ENCODE measurements around the gene HTR5A. TPM values are rescaled to one million over a fixed set of nuclear protein-coding genes. Genes with fewer than 3 reads are reported as not detected.

The HTR5A gene
- polyA plus RNA-seq, 3 donors from 2014 or later: not detected

DNA sequence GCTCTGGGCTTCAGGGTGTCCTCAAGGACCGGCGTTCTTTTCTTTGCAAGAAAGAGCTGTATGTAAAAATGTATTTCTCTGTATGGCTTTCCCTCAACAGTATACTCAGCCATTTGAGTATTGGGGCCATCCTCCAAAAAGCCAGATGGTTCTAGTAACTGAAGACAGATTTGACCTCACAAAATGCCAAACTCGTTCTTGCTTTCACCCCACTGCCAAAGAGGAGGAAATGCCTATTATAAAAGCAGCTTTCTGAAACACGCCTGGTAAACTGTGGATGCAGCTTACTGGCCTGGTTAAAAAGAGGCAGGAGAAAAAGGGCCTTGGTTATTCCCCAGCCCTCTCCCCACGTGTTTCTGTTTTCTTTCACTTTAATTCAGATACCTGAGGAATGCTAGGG is 7.7 kb upstream of the HTR5A start:
- Mint-ChIP-seq H3K4me1 (no peaks in the 10 kb centered on the region), H3K9me3 (no peaks in the 10 kb centered on the region), H3K36me3 (no peaks in the 10 kb centered on the region), H3K27ac (no peak overlapping the region), H3K27me3 (ENCODE audit: low read depth in 3 of 3) (peaks cover 1 to 23% (median 10%) of the 10 kb centered on the region in 3 donors), H3K4me3 (no peak overlapping the region)
- DNase-seq: no peak

GRCh38 chr7:155064186-155064585 is 5.9 kb upstream of the HTR5A start:
- H3K27ac Mint-ChIP-seq: no peak overlapping the region
- peaks cover 7 to 24% (median 11%) of the 10 kb centered on the region in 3 donors for H3K27me3 Mint-ChIP-seq (ENCODE audit: low read depth in 3 of 3)
- no peak for DNase-seq
- H3K4me1 Mint-ChIP-seq: no peaks in the 10 kb centered on the region
- no peaks in the 10 kb centered on the region for H3K9me3 Mint-ChIP-seq
- H3K36me3 Mint-ChIP-seq: no peaks in the 10 kb centered on the region
- H3K4me3 Mint-ChIP-seq: no peak overlapping the region

- no peaks in the 10 kb centered on the region for H3K9me3 Mint-ChIP-seq
- H3K27me3 Mint-ChIP-seq (ENCODE audit: low read depth in 3 of 3): peaks cover 10 to 27% (median 12%) of the 10 kb centered on the region in 3 donors
Measured at GRCh38 chr7:155066417-155066950, 3.6 kb upstream of the HTR5A start.

DNA sequence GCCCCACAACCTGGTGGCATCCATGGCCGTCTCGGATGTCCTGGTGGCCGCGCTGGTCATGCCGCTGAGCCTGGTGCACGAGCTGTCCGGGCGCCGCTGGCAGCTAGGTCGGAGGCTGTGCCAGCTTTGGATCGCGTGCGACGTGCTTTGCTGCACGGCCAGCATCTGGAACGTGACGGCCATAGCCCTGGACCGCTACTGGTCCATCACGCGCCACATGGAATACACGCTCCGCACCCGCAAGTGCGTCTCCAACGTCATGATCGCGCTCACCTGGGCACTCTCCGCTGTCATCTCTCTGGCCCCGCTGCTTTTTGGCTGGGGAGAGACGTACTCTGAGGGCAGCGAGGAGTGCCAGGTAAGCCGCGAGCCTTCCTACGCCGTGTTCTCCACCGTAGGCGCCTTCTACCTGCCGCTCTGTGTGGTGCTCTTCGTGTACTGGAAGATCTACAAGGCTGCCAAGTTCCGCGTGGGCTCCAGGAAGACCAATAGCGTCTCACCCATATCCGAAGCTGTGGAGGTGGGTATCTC is 1.1 kb downstream of the HTR5A start:
- DNase-seq: no peak
- H3K36me3 Mint-ChIP-seq: no peaks in the 10 kb centered on the region
- H3K4me1 Mint-ChIP-seq: no peaks in the 10 kb centered on the region
- peaks cover 5 to 36% (median 9%) of the 10 kb centered on the region in 3 donors for H3K27me3 Mint-ChIP-seq (ENCODE audit: low read depth in 3 of 3)
- H3K9me3 Mint-ChIP-seq: no peaks in the 10 kb centered on the region
- H3K27ac Mint-ChIP-seq: no peak overlapping the region
- no peak overlapping the region for H3K4me3 Mint-ChIP-seq

More at GRCh38 chr7:155066417-155066950, 3.6 kb upstream of the HTR5A start:
- DNase-seq: no peak
- Mint-ChIP-seq H3K4me1 (no peaks in the 10 kb centered on the region), H3K36me3 (no peaks in the 10 kb centered on the region), H3K27ac (no peak overlapping the region), H3K4me3 (no peak overlapping the region)

GRCh38 chr7:155071916-155072571 is 1.9 kb downstream of the HTR5A start:
- Mint-ChIP-seq H3K4me1 (no peaks in the 10 kb centered on the region), H3K9me3 (no peaks in the 10 kb centered on the region)

DNA sequence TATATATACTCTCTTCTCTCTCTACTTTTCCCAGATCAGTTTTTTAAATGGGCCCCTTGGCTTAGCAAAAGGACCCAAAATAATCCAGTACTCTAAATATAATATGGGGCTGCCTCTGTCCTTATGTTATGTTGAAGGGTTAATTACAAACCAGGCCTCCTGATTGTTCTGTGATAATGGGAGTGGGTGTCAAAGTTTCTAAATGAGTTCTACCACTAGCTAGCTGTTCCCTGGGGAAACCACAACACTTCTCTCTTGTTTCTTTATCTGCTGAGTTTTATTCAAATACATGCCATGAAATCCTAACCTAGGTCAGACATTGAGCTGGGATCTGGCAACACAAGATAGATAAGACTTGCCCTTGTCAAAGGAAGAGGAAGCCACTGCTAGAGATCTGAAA is 3.8 kb downstream of the HTR5A start:
- no peaks in the 10 kb centered on the region for H3K4me1 Mint-ChIP-seq
- peaks cover 5 to 30% (median 7%) of the 10 kb centered on the region in 3 donors for H3K27me3 Mint-ChIP-seq (ENCODE audit: low read depth in 3 of 3)
- H3K27ac Mint-ChIP-seq: no peak overlapping the region
- peaks cover 0 to 1% (median 0%) of the 10 kb centered on the region in 6 donors for H3K9me3 Mint-ChIP-seq
- no peak for DNase-seq
- H3K4me3 Mint-ChIP-seq: no peak overlapping the region
- no peaks in the 10 kb centered on the region for H3K36me3 Mint-ChIP-seq

More at GRCh38 chr7:155071916-155072571, 1.9 kb downstream of the HTR5A start:
- no peak overlapping the region for H3K27ac Mint-ChIP-seq
- H3K36me3 Mint-ChIP-seq: no peaks in the 10 kb centered on the region
- DNase-seq: no peak
- no peak overlapping the region for H3K4me3 Mint-ChIP-seq
- H3K27me3 Mint-ChIP-seq (ENCODE audit: low read depth in 3 of 3): peaks cover 5 to 36% (median 9%) of the 10 kb centered on the region in 3 donors

DNA sequence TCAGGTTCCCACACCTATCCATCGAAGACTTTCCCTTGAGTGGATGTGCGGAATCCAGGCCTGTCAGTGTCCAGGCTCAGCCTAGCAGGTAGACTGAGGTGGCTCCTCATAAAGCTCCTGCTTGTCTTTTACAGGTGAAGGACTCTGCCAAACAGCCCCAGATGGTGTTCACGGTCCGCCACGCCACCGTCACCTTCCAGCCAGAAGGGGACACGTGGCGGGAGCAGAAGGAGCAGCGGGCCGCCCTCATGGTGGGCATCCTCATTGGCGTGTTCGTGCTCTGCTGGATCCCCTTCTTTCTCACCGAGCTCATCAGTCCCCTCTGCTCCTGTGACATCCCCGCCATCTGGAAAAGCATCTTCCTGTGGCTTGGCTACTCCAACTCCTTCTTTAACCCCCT is 13.9 kb downstream of the HTR5A start:
- H3K27ac Mint-ChIP-seq: no peak overlapping the region
- H3K9me3 Mint-ChIP-seq: peaks cover 0 to 2% (median 0%) of the 10 kb centered on the region in 6 donors
- no peaks in the 10 kb centered on the region for H3K4me1 Mint-ChIP-seq
- H3K4me3 Mint-ChIP-seq: no peak overlapping the region
- no peaks in the 10 kb centered on the region for H3K36me3 Mint-ChIP-seq
- peaks cover 6 to 20% (median 6%) of the 10 kb centered on the region in 3 donors for H3K27me3 Mint-ChIP-seq (ENCODE audit: low read depth in 3 of 3)
- DNase-seq: no peak

DNA sequence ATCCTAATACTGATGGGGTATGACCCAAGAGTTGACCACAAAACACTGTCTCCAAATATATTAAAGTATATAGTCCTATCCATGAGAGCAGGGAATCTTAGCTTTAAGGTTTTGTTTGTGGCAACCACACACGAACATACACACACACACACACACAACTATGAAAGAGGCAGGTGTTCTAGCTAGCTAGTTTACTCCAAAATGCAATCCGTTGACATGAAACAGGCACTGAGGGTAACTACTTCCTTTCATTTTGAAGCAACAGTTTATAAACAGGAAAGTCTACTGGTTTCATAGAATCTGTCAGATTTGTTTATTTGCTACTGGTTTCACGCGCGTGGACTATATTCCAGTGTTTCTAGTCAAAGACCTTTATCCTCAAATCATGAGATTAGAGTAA is 14.8 kb downstream of the HTR5A start:
- Mint-ChIP-seq H3K9me3 (peaks cover 0 to 2% (median 0%) of the 10 kb centered on the region in 6 donors), H3K4me1 (no peaks in the 10 kb centered on the region), H3K27me3 (ENCODE audit: low read depth in 3 of 3) (peaks cover 6 to 17% (median 6%) of the 10 kb centered on the region in 3 donors), H3K27ac (no peak overlapping the region), H3K4me3 (no peak overlapping the region), H3K36me3 (no peaks in the 10 kb centered on the region)
- DNase-seq: no peak

DNA sequence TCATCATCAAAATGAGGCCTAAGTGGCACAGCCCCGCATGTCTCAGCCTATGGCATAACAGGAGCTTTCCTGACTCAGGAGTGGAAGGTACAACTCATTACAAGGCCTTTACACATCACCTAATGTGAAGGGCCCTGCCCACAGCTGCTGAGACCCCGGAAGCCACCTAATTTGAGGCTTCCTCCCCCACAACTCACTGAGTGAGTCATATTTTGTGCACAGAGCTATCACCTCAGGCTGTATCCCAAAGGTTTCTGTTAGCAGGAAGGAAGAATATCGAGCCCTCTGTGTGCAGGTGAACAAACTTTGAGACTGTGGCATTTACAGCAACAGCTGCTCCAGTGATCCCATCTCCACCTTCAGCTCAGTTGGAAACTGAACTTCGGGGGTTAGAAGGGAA is 20.6 kb downstream of the HTR5A start:
- no peaks in the 10 kb centered on the region for H3K4me1 Mint-ChIP-seq
- peaks cover 0 to 1% (median 0%) of the 10 kb centered on the region in 6 donors for H3K9me3 Mint-ChIP-seq
- peaks cover 2 to 6% (median 3%) of the 10 kb centered on the region in 3 donors for H3K27me3 Mint-ChIP-seq (ENCODE audit: low read depth in 3 of 3)
- no peak overlapping the region for H3K27ac Mint-ChIP-seq
- no peaks in the 10 kb centered on the region for H3K36me3 Mint-ChIP-seq
- no peak for DNase-seq
- H3K4me3 Mint-ChIP-seq: no peak overlapping the region

DNA sequence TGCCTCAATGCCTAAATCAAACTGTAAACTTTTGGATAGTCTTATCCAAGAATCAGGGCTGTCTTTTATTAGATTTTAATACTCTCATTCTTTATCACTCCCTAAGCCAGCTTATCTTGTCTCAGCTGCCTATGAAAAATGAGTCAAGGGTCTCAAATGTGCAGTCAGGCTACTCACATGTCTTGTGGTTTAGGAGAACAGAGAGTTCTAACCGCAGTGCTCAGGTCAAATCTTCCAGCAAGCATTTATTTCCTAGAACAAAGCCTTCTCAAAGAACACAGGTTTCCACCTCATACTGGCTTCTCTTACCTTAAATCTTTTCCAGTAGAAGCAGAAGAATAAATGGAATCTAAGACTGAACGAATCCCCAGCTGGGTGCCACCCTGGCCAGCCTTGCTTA is 23.5 kb downstream of the HTR5A start:
- no peak overlapping the region for H3K4me3 Mint-ChIP-seq
- peaks cover 0 to 7% (median 4%) of the 10 kb centered on the region in 3 donors for H3K27me3 Mint-ChIP-seq (ENCODE audit: low read depth in 3 of 3)
- H3K4me1 Mint-ChIP-seq: no peaks in the 10 kb centered on the region
- H3K36me3 Mint-ChIP-seq: no peaks in the 10 kb centered on the region
- H3K9me3 Mint-ChIP-seq: peaks cover 0 to 2% (median 0%) of the 10 kb centered on the region in 6 donors
- no peak overlapping the region for H3K27ac Mint-ChIP-seq
- no peak for DNase-seq

DNA sequence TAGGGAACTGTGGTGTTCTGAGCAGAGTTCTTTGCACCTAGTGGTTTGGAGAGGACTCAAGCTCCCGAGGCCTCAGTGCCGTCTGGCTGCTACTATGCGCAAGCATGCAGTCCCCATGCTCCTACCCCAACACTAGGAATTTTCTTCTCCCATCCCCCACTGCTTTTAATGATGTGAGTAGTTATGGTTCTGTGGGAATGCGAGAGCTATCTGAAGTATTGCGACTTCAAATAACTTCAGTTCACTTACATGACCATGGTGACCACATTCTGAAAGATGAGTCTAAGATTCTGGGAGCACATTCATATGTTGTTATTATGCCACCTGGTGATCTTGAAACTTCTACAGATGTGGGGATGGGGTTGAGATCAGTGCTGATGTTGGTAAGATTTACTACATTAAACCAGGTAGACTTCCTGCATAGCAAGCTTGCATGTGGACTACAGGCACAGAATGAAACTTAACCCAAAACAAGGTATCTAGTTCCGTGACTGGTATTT is 24.6 kb downstream of the HTR5A start:
- Mint-ChIP-seq H3K36me3 (no peaks in the 10 kb centered on the region), H3K27me3 (ENCODE audit: low read depth in 3 of 3) (peaks cover 1 to 7% (median 6%) of the 10 kb centered on the region in 3 donors), H3K9me3 (peaks cover 0 to 2% (median 0%) of the 10 kb centered on the region in 6 donors), H3K4me1 (no peaks in the 10 kb centered on the region), H3K27ac (no peak overlapping the region), H3K4me3 (no peak overlapping the region)
- no peak for DNase-seq

GRCh38 chr7:155097338-155097737 is 27.2 kb downstream of the HTR5A start:
- Mint-ChIP-seq H3K27ac (no peak overlapping the region), H3K9me3 (peaks cover 0 to 2% (median 0%) of the 10 kb centered on the region in 6 donors), H3K4me3 (no peak overlapping the region), H3K36me3 (no peaks in the 10 kb centered on the region), H3K27me3 (ENCODE audit: low read depth in 3 of 3) (peaks cover 4 to 9% (median 5%) of the 10 kb centered on the region in 3 donors), H3K4me1 (no peaks in the 10 kb centered on the region)
- DNase-seq: no peak

DNA sequence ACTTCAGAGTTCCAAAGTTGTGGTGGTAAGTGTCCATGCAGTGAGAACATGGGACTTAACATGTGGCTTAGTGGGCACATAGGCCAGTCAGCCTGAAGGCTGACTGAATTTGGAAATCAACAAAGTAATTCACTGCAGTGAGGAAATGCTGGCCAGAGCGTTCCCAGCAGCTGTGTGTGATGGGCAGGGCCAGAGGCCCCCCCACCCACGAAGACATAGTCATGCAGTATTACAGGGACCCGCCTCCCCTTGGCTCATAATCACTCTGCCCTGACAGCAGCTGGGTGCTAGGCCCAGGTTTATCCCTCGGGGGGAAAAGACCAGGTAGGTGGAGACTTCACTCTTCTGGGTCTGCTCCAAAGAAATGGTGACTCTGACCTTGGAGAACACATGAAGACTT is 33.7 kb downstream of the HTR5A start:
- Mint-ChIP-seq H3K36me3 (no peaks in the 10 kb centered on the region), H3K27ac (no peak overlapping the region), H3K9me3 (no peaks in the 10 kb centered on the region), H3K4me1 (no peaks in the 10 kb centered on the region), H3K27me3 (ENCODE audit: low read depth in 3 of 3) (peaks cover 4 to 9% (median 5%) of the 10 kb centered on the region in 3 donors), H3K4me3 (no peak overlapping the region)
- DNase-seq: no peak

GRCh38 chr7:155104913-155105312 is 34.8 kb downstream of the HTR5A start:
- Mint-ChIP-seq H3K27ac (no peak overlapping the region), H3K9me3 (no peaks in the 10 kb centered on the region), H3K27me3 (ENCODE audit: low read depth in 3 of 3) (peaks cover 3 to 6% (median 6%) of the 10 kb centered on the region in 3 donors), H3K4me1 (no peaks in the 10 kb centered on the region), H3K36me3 (no peaks in the 10 kb centered on the region), H3K4me3 (no peak overlapping the region)
- DNase-seq: no peak
